Peyer's patch (tissue), 4 donors: Measurements from ENCODE around the gene SUV39H1.

ENCODE experiments used
- CTCF ChIP-seq, 6 experiments: fragments of 450-650 bp in 4 of 6; fragments of 200-600 bp in 2 of 6; sonication (generic) in 1 of 6; IDR thresholded peaks; one replicate each; pipeline ENCODE4 v1.5.1; 2017 to 2019; ENCODE audit warnings: antibody characterized with exemption in 6 of 6, mild to moderate bottlenecking in 3 of 6, moderate library complexity in 1 of 6
- POLR2A ChIP-seq, 2 donors: fragments of 450-650 bp; IDR thresholded peaks; one replicate each; pipeline ENCODE4 v1.5.1; 2017; ENCODE audit warnings: antibody characterized with exemption in 2 of 2, mild to moderate bottlenecking in 2 of 2, moderate library complexity in 2 of 2

GRCh38 chrX:48684134-48684533 lies 12.4 kb upstream of the SUV39H1 start:
- TF ChIP-seq CTCF (IDR thresholded peaks at IDR 0.05) (no peak), POLR2A (IDR thresholded peaks at IDR 0.05) (no peak)
